HepG2 (cell line): ENCODE results near the gene SAP25.

ENCODE experiments used
- ARHGAP35 ChIP-seq: sonication (generic); formaldehyde crosslinking; IDR thresholded peaks from 2 replicates; pipeline ENCODE4 v1.9.0; 2022; ENCODE audit warnings: mild to moderate bottlenecking, inconsistent platforms, moderate library complexity, missing genetic modification reagents, borderline replicate concordance
- GABPB1 ChIP-seq: IDR thresholded peaks from 2 replicates; pipeline ENCODE4 v1.6.1; 2016; ENCODE audit warnings: mild to moderate bottlenecking, missing genetic modification reagents, moderate library complexity, missing compliant biosample characterization
- HNRNPK ChIP-seq: fragments of 200-400 bp; formaldehyde crosslinking; IDR thresholded peaks from 2 replicates; pipeline ENCODE4 v1.6.1; 2018; ENCODE audit warnings: low read length, low read depth, moderate library complexity, mild to moderate bottlenecking; ENCODE audit not compliant: poor library complexity, severe bottlenecking
- NPAS2 ChIP-seq: sonication (generic); formaldehyde crosslinking; IDR thresholded peaks from 2 replicates; pipeline ENCODE4 v1.8.0; 2022; ENCODE audit warnings: mild to moderate bottlenecking, missing genetic modification reagents, borderline replicate concordance
- POLR2AphosphoS5 ChIP-seq: IDR thresholded peaks from 2 replicates; pipeline ENCODE4 v1.6.1; 2012; ENCODE audit warnings: low read depth, low read length
- RBFOX2 ChIP-seq: fragments of 200-400 bp; formaldehyde crosslinking; IDR thresholded peaks from 2 replicates; pipeline ENCODE4 v1.6.1; 2017; ENCODE audit warnings: low read depth, mild to moderate bottlenecking, low read length
- RFX1 ChIP-seq: fragments of 450-650 bp; IDR thresholded peaks from 2 replicates; pipeline ENCODE4 v1.6.1; 2017
- TCF12 ChIP-seq, 2 experiments: fragments of 450-650 bp in 1 of 2; sonication (generic) in 1 of 2; formaldehyde crosslinking in 1 of 2; IDR thresholded peaks; 2 replicates each; pipeline versions ENCODE4 v1.6.1 to v1.8.0; 2017 to 2022; ENCODE audit warnings: antibody characterized with exemption in 1 of 2, mild to moderate bottlenecking in 1 of 2, missing genetic modification reagents in 1 of 2, moderate library complexity in 1 of 2
- TP53 ChIP-seq: sonication (generic); formaldehyde crosslinking; conservative IDR thresholded peaks from 2 replicates; pipeline ENCODE4 v1.4.0; 2020; ENCODE audit warnings: missing genetic modification reagents
- ZNF781 ChIP-seq: sonication (generic); formaldehyde crosslinking; IDR thresholded peaks from 2 replicates; pipeline ENCODE4 v1.5.1; 2020; ENCODE audit warnings: borderline replicate concordance, mild to moderate bottlenecking, missing genetic modification reagents; ENCODE audit errors: not compliant biosample characterization
- ZNF850 ChIP-seq: sonication (generic); formaldehyde crosslinking; conservative IDR thresholded peaks from 2 replicates; pipeline ENCODE4 v1.9.0; 2021; ENCODE audit warnings: mild to moderate bottlenecking, missing genetic modification reagents
- TF ChIP-seq, protein P1 (sequence below): sonication (generic); formaldehyde crosslinking; IDR thresholded peaks from 2 replicates; pipeline ENCODE4 v1.5.0; 2020; ENCODE audit warnings: mild to moderate bottlenecking, missing genetic modification reagents, moderate library complexity
- TF ChIP-seq, protein P2 (sequence below): sonication (generic); formaldehyde crosslinking; IDR thresholded peaks from 2 replicates; pipeline ENCODE4 v1.9.0; 2021; ENCODE audit warnings: missing genetic modification reagents, borderline replicate concordance

- TF ChIP-seq ZNF850 (no peak), ARHGAP35 (CRISPR knock-in tag) (no peak), HNRNPK (no peak), RBFOX2 (no peak), TCF12 (IDR thresholded peaks at IDR 0.05) (no peak), TCF12 (CRISPR knock-in tag; IDR thresholded peaks at IDR 0.05) (no peak), NPAS2 (CRISPR knock-in tag) (no peak), GABPB1 (no peak), RFX1 (no peak), ZNF781 (CRISPR knock-in tag) (no peak), TP53 (CRISPR knock-in tag) (no peak), POLR2AphosphoS5 (no peak; the same call in 1 of the 2 replicates)
- TF ChIP-seq, protein P1, sequence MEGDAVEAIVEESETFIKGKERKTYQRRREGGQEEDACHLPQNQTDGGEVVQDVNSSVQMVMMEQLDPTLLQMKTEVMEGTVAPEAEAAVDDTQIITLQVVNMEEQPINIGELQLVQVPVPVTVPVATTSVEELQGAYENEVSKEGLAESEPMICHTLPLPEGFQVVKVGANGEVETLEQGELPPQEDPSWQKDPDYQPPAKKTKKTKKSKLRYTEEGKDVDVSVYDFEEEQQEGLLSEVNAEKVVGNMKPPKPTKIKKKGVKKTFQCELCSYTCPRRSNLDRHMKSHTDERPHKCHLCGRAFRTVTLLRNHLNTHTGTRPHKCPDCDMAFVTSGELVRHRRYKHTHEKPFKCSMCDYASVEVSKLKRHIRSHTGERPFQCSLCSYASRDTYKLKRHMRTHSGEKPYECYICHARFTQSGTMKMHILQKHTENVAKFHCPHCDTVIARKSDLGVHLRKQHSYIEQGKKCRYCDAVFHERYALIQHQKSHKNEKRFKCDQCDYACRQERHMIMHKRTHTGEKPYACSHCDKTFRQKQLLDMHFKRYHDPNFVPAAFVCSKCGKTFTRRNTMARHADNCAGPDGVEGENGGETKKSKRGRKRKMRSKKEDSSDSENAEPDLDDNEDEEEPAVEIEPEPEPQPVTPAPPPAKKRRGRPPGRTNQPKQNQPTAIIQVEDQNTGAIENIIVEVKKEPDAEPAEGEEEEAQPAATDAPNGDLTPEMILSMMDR (CRISPR knock-in tag), result no peak
- TF ChIP-seq, protein P2, sequence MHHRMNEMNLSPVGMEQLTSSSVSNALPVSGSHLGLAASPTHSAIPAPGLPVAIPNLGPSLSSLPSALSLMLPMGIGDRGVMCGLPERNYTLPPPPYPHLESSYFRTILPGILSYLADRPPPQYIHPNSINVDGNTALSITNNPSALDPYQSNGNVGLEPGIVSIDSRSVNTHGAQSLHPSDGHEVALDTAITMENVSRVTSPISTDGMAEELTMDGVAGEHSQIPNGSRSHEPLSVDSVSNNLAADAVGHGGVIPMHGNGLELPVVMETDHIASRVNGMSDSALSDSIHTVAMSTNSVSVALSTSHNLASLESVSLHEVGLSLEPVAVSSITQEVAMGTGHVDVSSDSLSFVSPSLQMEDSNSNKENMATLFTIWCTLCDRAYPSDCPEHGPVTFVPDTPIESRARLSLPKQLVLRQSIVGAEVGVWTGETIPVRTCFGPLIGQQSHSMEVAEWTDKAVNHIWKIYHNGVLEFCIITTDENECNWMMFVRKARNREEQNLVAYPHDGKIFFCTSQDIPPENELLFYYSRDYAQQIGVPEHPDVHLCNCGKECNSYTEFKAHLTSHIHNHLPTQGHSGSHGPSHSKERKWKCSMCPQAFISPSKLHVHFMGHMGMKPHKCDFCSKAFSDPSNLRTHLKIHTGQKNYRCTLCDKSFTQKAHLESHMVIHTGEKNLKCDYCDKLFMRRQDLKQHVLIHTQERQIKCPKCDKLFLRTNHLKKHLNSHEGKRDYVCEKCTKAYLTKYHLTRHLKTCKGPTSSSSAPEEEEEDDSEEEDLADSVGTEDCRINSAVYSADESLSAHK (CRISPR knock-in tag), result no peak
Observed at GRCh38 chr7:100555701-100556100, 18.0 kb downstream of the SAP25 start.
